ENCODE measurements around the gene NHSL2.

GRCh38 chrX:72126048-72126415 is 215.4 kb downstream of the NHSL2 start:
- TF ChIP-seq, protein P1, sequence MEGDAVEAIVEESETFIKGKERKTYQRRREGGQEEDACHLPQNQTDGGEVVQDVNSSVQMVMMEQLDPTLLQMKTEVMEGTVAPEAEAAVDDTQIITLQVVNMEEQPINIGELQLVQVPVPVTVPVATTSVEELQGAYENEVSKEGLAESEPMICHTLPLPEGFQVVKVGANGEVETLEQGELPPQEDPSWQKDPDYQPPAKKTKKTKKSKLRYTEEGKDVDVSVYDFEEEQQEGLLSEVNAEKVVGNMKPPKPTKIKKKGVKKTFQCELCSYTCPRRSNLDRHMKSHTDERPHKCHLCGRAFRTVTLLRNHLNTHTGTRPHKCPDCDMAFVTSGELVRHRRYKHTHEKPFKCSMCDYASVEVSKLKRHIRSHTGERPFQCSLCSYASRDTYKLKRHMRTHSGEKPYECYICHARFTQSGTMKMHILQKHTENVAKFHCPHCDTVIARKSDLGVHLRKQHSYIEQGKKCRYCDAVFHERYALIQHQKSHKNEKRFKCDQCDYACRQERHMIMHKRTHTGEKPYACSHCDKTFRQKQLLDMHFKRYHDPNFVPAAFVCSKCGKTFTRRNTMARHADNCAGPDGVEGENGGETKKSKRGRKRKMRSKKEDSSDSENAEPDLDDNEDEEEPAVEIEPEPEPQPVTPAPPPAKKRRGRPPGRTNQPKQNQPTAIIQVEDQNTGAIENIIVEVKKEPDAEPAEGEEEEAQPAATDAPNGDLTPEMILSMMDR (IDR thresholded peaks at IDR 0.05), result no peak
- TF ChIP-seq TAF1 (IDR thresholded peaks at IDR 0.05; ENCODE audit: borderline replicate concordance, low read depth, low read length) (no peak), GATA2 (CRISPR knock-in tag; IDR thresholded peaks at IDR 0.05) (no peak), USF2 (IDR thresholded peaks at IDR 0.05; ENCODE audit: borderline replicate concordance, low read depth, low read length) (no peak), RXRA (IDR thresholded peaks at IDR 0.05; ENCODE audit: borderline replicate concordance, low read depth) (no peak), POLR2AphosphoS5 (IDR thresholded peaks at IDR 0.05; ENCODE audit: low read depth, low read length) (no peak), MXI1 (IDR thresholded peaks at IDR 0.05; ENCODE audit: low read depth, low read length) (0 out of 2 replicates have a peak, but pooled peaks have one; percentile 10), RAD21 (IDR thresholded peaks at IDR 0.05; ENCODE audit: low read length) (no peak), ELF1 (IDR thresholded peaks at IDR 0.05) (no peak), EP300 (IDR thresholded peaks at IDR 0.05; ENCODE audit: borderline replicate concordance in 1 of 2, low read depth in 1 of 2, low read length in 1 of 2) (no peak), FOXM1 (IDR thresholded peaks at IDR 0.05; ENCODE audit: low read depth) (no peak), CHD2 (IDR thresholded peaks at IDR 0.05; ENCODE audit: low read length, partially characterized antibody) (no peak)
